NCI-H2081 treated with DMSO at 0.1 percent for 48 hours (cell line): Measurements from ENCODE around the gene MIPEP.
"Not testable (repeated sequence)": the region's sequence is repeated elsewhere in the genome, so short reads cannot be mapped to it uniquely, and the experiment has no call there.

Source experiments
- DNase-seq: peaks from one replicate; lab custom pipeline; 2025; lab: John Stamatoyannopoulos, UW

MIPEP gene

GRCh38 chr13:23776698-23777574 lies 112.3 kb downstream of the MIPEP start:
- DNase-seq = no peak

- DNase-seq = no peak
These were observed 116.5 kb downstream of the MIPEP start for GRCh38 chr13:23772717-23773116.

GRCh38 chr13:23771956-23772355 lies 117.2 kb downstream of the MIPEP start:
- no peak for DNase-seq

GRCh38 chr13:23771552-23771951 lies 117.6 kb downstream of the MIPEP start:
- DNase-seq = no peak

GRCh38 chr13:23770973-23771372 lies 118.2 kb downstream of the MIPEP start:
- DNase-seq = no peak

GRCh38 chr13:23770428-23770827 lies 118.8 kb downstream of the MIPEP start:
- DNase-seq = no peak

- DNase-seq = no peak
These were observed 119.8 kb downstream of the MIPEP start for GRCh38 chr13:23769401-23769800.

GRCh38 chr13:23767838-23768237 lies 121.4 kb downstream of the MIPEP start:
- DNase-seq = no peak

- DNase-seq = no peak
These were observed 122.3 kb downstream of the MIPEP start for GRCh38 chr13:23766939-23767338.

- no peak for DNase-seq
These were observed 122.9 kb downstream of the MIPEP start for GRCh38 chr13:23766283-23766682.

- DNase-seq = no peak
These were observed 123.7 kb downstream of the MIPEP start for GRCh38 chr13:23765531-23765930.

GRCh38 chr13:23763318-23763717 lies 125.9 kb downstream of the MIPEP start:
- DNase-seq = no peak

- DNase-seq = not testable (repeated sequence)
These were observed 127.4 kb downstream of the MIPEP start for GRCh38 chr13:23761760-23762159.

GRCh38 chr13:23760000-23760399 lies 129.2 kb downstream of the MIPEP start:
- DNase-seq = no peak

GRCh38 chr13:23758798-23759527 lies 130.2 kb downstream of the MIPEP start:
- DNase-seq = no peak

- DNase-seq = no peak
These were observed 134.2 kb downstream of the MIPEP start for GRCh38 chr13:23754997-23755396.

- DNase-seq = no peak
These were observed 134.7 kb downstream of the MIPEP start for GRCh38 chr13:23754506-23754905.

GRCh38 chr13:23753458-23753857 lies 135.7 kb downstream of the MIPEP start:
- DNase-seq = no peak

- DNase-seq = no peak
These were observed 136.8 kb downstream of the MIPEP start for GRCh38 chr13:23752111-23753001.

- no peak for DNase-seq
These were observed 138.0 kb downstream of the MIPEP start for GRCh38 chr13:23751195-23751594.

GRCh38 chr13:23750383-23751121 lies 138.6 kb downstream of the MIPEP start:
- DNase-seq = no peak
